ENCODE measurements around the gene DCAF12.

DCAF12 gene

GRCh38 chr9:34126207-34127034 is at the start of gene DCAF12:
Gene DCAF12, minus strand, starts transcription at chr9:34126698. Its CDS starts 267 bp downstream, at chr9:34126431.
- Mint-ChIP-seq H3K36me3 (ENCODE audit: low read depth) (peaks cover 22% of the 10 kb centered on the region), H3K9me3 (no peaks in the 10 kb centered on the region), H3K27ac (peak within 1 kb of the TSS; percentile 94), H3K27me3 (no peaks in the 10 kb centered on the region), H3K4me1 (peaks cover 45% of the 10 kb centered on the region), H3K4me3 (peak within 1 kb of the TSS; percentile 98)
- peak; percentile 91 for DNase-seq
- peak; percentile 89 for ATAC-seq

DNA sequence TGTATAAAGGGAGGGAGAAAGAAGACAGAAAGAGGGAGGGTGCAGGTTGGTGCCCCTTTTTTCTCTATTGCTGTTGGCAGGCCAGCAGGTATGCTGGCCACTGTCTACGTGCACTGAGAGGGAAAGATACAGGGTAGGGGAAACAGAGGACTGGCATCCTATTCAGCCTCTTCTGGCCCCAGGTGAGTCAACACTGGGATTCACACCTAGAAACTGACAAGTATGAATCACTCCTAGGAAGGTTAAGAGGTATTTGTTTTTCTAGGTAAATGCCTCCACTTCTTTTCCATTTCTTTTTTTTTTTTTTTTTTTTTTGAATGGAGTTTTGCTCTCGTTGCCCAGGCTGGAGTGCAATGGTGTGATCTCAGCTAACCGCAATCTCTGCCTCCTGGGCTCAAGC is 49.6 kb upstream of the DCAF12 start:
- Mint-ChIP-seq H3K9me3 (no peaks in the 10 kb centered on the region), H3K4me3 (no peak overlapping the region), H3K4me1 (peaks cover 41% of the 10 kb centered on the region), H3K27me3 (no peaks in the 10 kb centered on the region), H3K27ac (no peak overlapping the region), H3K36me3 (ENCODE audit: low read depth) (no peaks in the 10 kb centered on the region)
- no peak for ATAC-seq
- no peak for DNase-seq

- ATAC-seq (peak; percentile 86), DNase-seq (peak; percentile 48)
- peaks cover 20% of the 10 kb centered on the region for H3K4me1 Mint-ChIP-seq
- H3K4me3 Mint-ChIP-seq: peak overlapping the region; percentile 60
- H3K27ac Mint-ChIP-seq: peak overlapping the region; percentile 70
- no peaks in the 10 kb centered on the region for H3K27me3 Mint-ChIP-seq
- no peaks in the 10 kb centered on the region for H3K36me3 Mint-ChIP-seq (ENCODE audit: low read depth)
- H3K9me3 Mint-ChIP-seq: no peaks in the 10 kb centered on the region
These were observed 45.4 kb upstream of the DCAF12 start for GRCh38 chr9:34171753-34172535.

DNA sequence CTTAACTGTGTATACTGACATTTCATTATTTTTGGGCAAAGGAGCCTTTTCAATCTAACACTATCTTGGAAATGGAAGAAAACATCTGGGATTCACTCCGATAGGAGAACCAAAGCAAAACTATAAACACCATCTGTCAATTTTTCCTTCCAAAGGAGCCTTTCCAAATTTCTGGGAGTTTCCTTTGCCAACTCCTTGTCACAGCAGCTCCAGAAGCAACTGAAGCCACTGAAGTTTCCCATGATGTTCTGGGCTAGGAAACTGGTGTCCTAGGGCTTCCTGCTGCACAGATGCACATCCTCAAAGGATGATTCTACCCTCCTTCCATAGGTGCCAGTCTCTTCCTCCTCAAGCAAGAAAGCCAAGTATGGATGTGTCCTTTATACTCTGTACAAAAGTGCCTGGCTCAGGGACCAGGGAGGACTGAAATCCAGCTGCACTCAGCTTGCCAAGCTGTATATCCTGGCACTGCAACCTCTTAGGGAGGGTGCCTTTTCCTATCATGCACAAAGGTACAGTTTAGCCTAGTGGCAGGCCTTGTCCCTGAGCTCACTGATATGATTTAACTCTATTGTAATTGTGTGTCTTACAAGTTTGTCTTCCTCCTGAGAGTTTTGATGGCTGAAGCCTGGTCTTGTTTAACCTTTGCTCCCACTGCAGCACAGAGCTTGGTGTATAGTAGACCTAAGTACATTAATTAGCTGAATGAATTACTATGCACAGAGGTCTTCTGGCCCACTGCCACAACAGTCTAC is 43.9 kb upstream of the DCAF12 start:
- no peaks in the 10 kb centered on the region for H3K36me3 Mint-ChIP-seq (ENCODE audit: low read depth)
- H3K4me3 Mint-ChIP-seq: no peak overlapping the region
- no peaks in the 10 kb centered on the region for H3K27me3 Mint-ChIP-seq
- H3K9me3 Mint-ChIP-seq: no peaks in the 10 kb centered on the region
- ATAC-seq: no peak
- peaks cover 12% of the 10 kb centered on the region for H3K4me1 Mint-ChIP-seq
- DNase-seq: no peak
- H3K27ac Mint-ChIP-seq: no peak overlapping the region

DNA sequence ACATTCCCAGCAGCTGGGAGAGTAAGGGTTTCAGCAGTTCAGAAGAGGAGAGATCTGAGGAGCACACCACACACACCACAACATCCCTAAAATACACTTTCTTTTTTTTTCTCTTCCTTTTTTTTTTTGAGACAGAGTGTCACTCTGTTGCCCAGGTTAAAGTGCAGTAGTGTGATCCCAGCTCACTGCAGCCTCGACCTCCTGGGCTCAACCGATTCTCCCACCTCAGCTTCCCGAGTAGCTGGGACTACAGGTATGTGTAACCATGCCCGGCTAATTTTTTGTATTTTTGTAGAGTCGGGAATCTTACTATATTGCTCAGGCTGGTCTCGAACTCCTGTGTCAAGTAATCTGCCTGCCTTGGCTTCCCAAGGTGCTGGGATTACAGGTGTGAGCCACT is 42.6 kb upstream of the DCAF12 start:
- no peaks in the 10 kb centered on the region for H3K9me3 Mint-ChIP-seq
- no peaks in the 10 kb centered on the region for H3K36me3 Mint-ChIP-seq (ENCODE audit: low read depth)
- H3K27ac Mint-ChIP-seq: no peak overlapping the region
- H3K4me3 Mint-ChIP-seq: no peak overlapping the region
- H3K4me1 Mint-ChIP-seq: peaks cover 12% of the 10 kb centered on the region
- no peak for DNase-seq
- no peak for ATAC-seq
- no peaks in the 10 kb centered on the region for H3K27me3 Mint-ChIP-seq

GRCh38 chr9:34163434-34163833 is 36.9 kb upstream of the DCAF12 start:
- no peak overlapping the region for H3K27ac Mint-ChIP-seq
- DNase-seq (no peak), ATAC-seq (no peak)
- no peaks in the 10 kb centered on the region for H3K27me3 Mint-ChIP-seq
- H3K4me3 Mint-ChIP-seq: no peak overlapping the region
- H3K36me3 Mint-ChIP-seq (ENCODE audit: low read depth): no peaks in the 10 kb centered on the region
- H3K9me3 Mint-ChIP-seq: no peaks in the 10 kb centered on the region
- H3K4me1 Mint-ChIP-seq: no peaks in the 10 kb centered on the region

- no peak overlapping the region for H3K4me3 Mint-ChIP-seq
- no peaks in the 10 kb centered on the region for H3K4me1 Mint-ChIP-seq
- H3K9me3 Mint-ChIP-seq: no peaks in the 10 kb centered on the region
- no peaks in the 10 kb centered on the region for H3K27me3 Mint-ChIP-seq
- DNase-seq (no peak), ATAC-seq (no peak)
- H3K27ac Mint-ChIP-seq: no peak overlapping the region
- no peaks in the 10 kb centered on the region for H3K36me3 Mint-ChIP-seq (ENCODE audit: low read depth)
These were observed 31.9 kb upstream of the DCAF12 start for GRCh38 chr9:34158362-34158869.

- H3K4me1 Mint-ChIP-seq: no peaks in the 10 kb centered on the region
- DNase-seq: no peak
- H3K36me3 Mint-ChIP-seq (ENCODE audit: low read depth): no peaks in the 10 kb centered on the region
- H3K9me3 Mint-ChIP-seq: no peaks in the 10 kb centered on the region
- no peak overlapping the region for H3K4me3 Mint-ChIP-seq
- H3K27me3 Mint-ChIP-seq: no peaks in the 10 kb centered on the region
- ATAC-seq: no peak
- H3K27ac Mint-ChIP-seq: no peak overlapping the region
These were observed 31.4 kb upstream of the DCAF12 start for GRCh38 chr9:34157898-34158297.

- no peaks in the 10 kb centered on the region for H3K9me3 Mint-ChIP-seq
- H3K4me3 Mint-ChIP-seq: no peak overlapping the region
- ATAC-seq (no peak), DNase-seq (no peak)
- no peaks in the 10 kb centered on the region for H3K4me1 Mint-ChIP-seq
- no peaks in the 10 kb centered on the region for H3K27me3 Mint-ChIP-seq
- H3K27ac Mint-ChIP-seq: no peak overlapping the region
- no peaks in the 10 kb centered on the region for H3K36me3 Mint-ChIP-seq (ENCODE audit: low read depth)
These were observed 30.8 kb upstream of the DCAF12 start for GRCh38 chr9:34157318-34157717.

DNA sequence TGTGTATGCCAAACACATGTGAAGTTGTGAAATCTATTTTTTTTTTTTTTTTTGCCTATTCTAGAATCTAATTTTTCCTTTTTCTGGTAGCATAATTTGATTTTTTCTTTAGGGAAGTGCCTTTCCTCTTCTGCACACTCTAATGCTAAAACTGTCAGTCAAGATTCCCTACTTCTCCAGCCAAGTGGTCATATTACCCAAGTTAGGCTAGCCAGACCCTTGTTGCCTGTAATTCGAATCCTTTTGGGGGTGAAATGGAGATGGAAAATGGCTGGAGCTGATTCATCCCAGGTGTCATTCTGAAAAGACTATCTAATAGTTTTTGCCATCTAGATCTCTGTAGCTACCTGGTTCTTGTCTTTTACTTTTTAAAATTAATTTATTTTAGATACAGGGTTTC is 27.6 kb upstream of the DCAF12 start:
- DNase-seq (no peak), ATAC-seq (no peak)
- Mint-ChIP-seq H3K27ac (no peak overlapping the region), H3K27me3 (peaks cover 6% of the 10 kb centered on the region), H3K4me3 (no peak overlapping the region), H3K9me3 (no peaks in the 10 kb centered on the region), H3K36me3 (ENCODE audit: low read depth) (no peaks in the 10 kb centered on the region), H3K4me1 (no peaks in the 10 kb centered on the region)

DNA sequence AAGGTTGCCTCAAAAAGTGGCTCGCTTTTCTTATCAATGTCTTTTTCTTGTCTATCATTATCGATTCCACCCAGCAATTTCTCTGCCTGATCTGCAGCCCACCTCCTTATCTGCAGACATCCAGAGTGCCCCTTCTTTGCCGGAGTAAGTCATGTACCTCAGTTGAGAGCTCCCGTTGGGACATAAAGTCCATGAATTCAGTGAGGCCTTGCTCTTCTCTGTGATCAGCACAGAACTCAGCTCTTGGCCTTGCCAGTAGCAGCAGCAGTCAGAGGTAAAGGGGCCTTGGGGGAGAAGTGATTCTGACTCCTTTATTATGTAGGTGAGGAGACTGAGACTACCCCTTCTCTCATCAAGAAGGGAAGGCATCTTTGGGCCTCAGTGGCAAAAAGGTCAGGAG is 24.9 kb upstream of the DCAF12 start:
- peaks cover 6% of the 10 kb centered on the region for H3K27me3 Mint-ChIP-seq
- DNase-seq (no peak), ATAC-seq (no peak)
- H3K27ac Mint-ChIP-seq: no peak overlapping the region
- H3K36me3 Mint-ChIP-seq (ENCODE audit: low read depth): no peaks in the 10 kb centered on the region
- no peaks in the 10 kb centered on the region for H3K9me3 Mint-ChIP-seq
- H3K4me1 Mint-ChIP-seq: no peaks in the 10 kb centered on the region
- H3K4me3 Mint-ChIP-seq: no peak overlapping the region

DNA sequence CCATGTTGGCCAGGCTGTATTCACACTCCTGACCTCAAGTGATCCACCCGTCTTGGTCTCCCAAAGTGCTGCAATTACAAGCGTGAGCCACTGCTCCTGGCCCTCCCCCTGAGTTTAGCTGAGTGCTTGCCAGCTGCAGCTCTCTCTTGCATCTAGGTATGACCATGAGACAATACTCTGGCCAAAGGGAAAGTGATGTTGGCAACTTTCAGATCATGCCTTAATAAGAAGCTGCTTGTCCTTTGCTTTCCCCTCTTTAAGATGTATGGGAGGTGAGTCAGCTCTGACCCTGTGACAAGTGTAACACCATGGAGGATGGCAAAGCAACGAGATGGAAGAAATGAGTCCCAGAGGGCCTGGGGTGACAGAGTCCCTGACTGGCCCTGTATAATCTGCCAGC is 18.7 kb upstream of the DCAF12 start:
- no peaks in the 10 kb centered on the region for H3K36me3 Mint-ChIP-seq (ENCODE audit: low read depth)
- no peak overlapping the region for H3K27ac Mint-ChIP-seq
- peaks cover 3% of the 10 kb centered on the region for H3K4me1 Mint-ChIP-seq
- peaks cover 5% of the 10 kb centered on the region for H3K27me3 Mint-ChIP-seq
- ATAC-seq (peak; percentile 72), DNase-seq (no peak)
- no peaks in the 10 kb centered on the region for H3K9me3 Mint-ChIP-seq
- no peak overlapping the region for H3K4me3 Mint-ChIP-seq

DNA sequence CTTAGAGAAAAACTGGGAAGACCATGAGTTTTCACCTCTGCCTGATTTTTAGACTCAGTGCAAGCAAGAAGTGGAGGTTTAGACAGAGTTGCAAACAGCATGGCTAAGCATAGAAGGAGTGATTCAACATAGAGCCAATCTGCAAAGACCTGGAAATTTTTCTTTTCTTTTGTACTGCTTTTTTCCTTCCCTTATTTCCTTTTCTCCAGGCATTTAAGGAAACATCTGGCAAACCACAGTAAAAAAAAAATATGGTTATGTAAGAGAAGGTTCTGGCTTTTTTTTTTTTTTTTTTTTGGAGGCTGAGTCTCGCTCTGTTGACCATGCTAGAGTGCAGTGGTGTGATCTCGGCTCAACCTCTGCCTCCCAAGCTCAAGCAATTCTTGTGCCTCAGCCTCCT is 16.6 kb upstream of the DCAF12 start:
- ATAC-seq: no peak
- Mint-ChIP-seq H3K27ac (no peak overlapping the region), H3K4me3 (no peak overlapping the region), H3K36me3 (ENCODE audit: low read depth) (no peaks in the 10 kb centered on the region), H3K9me3 (no peaks in the 10 kb centered on the region), H3K4me1 (peaks cover 3% of the 10 kb centered on the region), H3K27me3 (peaks cover 2% of the 10 kb centered on the region)
- DNase-seq: no peak

DNA sequence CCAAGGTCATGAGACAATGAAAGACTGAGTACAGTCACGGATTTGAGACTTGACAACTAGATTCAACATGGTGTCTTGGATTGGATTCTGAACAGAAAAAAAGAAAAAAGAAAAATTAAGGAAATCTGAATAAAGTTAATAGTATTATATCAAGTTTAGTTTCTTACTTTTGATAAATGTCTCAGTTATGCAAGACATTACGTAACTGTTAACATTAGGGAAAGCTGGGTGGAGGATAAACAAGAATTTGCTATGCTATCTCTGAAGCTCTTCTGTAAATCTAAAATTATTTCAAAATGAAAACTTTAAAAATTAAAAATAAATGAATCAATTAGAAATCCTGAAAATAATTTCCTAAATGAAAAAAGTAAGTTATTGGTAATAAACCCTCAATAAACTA is 14.4 kb upstream of the DCAF12 start:
- Mint-ChIP-seq H3K4me1 (peaks cover 3% of the 10 kb centered on the region), H3K27me3 (peaks cover 2% of the 10 kb centered on the region), H3K4me3 (no peak overlapping the region), H3K36me3 (ENCODE audit: low read depth) (no peaks in the 10 kb centered on the region), H3K9me3 (no peaks in the 10 kb centered on the region), H3K27ac (no peak overlapping the region)
- ATAC-seq (no peak), DNase-seq (no peak)

All from activated naive CD8-positive, alpha-beta T cell treated with anti-CD3 and anti-CD28 coated beads, Interleukin-2, amount 50 U/mL, for 24 hours (primary cell).